ENCODE data around the gene CDKAL1. TPM values are rescaled to one million over a fixed set of nuclear protein-coding genes. Genes with fewer than 3 reads are reported as not detected.

The CDKAL1 gene
- total RNA-seq, 2 experiments from 2014 or later = 20.4 TPM

DNA sequence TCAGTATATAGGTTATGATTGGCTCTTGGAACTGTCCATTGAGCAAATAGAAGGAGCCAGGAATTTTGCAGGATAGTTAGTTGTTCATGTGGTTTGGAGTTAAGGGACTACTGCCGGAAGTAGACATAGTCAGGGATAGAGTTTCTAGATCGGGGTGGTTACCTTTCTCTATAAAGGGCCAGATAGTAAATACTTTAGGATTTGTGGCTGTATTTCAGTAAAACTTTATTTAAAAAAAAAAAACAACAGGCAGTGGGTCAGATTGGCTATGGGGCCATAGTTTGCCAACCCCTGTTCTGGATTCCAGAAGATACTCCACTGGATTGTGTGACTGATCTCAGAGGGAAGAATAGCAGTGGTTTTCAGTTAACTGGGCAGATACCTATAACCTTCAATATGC, 570.0 kb downstream of the CDKAL1 start:
- Mint-ChIP-seq H3K27ac (no peak overlapping the region), H3K36me3 (ENCODE audit: low read depth) (peaks cover 11% of the 10 kb centered on the region), H3K4me1 (ENCODE audit: low read depth) (peaks cover 4% of the 10 kb centered on the region), H3K27me3 (ENCODE audit: low read depth) (no peaks in the 10 kb centered on the region), H3K9me3 (no peaks in the 10 kb centered on the region), H3K4me3 (no peak overlapping the region)
- DNase-seq = no peak
- CTCF ChIA-PET = interaction anchor here (0.7 kb wide), 1 partner anchor 103 kb away, joined by 3 read pairs; no protein-coding TSS in a partner anchor
- intact Hi-C loops (cut with micrococcal nuclease) = no loop called here

DNA sequence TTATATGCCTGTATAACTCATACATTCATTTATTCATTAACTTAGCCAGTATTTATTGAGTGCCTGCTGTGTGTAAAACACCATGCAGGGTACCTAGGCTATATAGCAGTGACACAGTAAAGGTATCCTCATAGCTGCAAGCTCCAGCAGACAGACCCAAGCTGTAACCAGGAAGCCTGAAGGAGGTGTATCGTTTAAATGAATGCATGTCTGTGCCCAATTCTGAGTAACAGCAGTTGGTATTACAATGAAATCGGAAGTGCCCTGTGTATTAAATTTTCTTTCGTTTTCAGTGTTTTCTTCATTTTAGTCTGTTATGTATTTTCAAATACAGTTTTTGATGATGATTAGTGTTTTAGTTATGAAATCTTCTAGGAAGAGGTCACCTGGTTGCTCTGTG, 573.5 kb downstream of the CDKAL1 start:
- CTCF ChIA-PET = no interaction called here
- H3K27ac Mint-ChIP-seq = no peak overlapping the region
- intact Hi-C loops (cut with micrococcal nuclease) = no loop called here

GRCh38 chr6:21109391-21110178, 575.3 kb downstream of the CDKAL1 start:
- Mint-ChIP-seq H3K4me3 (no peak overlapping the region), H3K4me1 (ENCODE audit: low read depth) (no peaks in the 10 kb centered on the region), H3K27ac (no peak overlapping the region), H3K9me3 (no peaks in the 10 kb centered on the region), H3K36me3 (ENCODE audit: low read depth) (peaks cover 12% of the 10 kb centered on the region), H3K27me3 (ENCODE audit: low read depth) (no peaks in the 10 kb centered on the region)
- intact Hi-C loops (cut with micrococcal nuclease) = no loop called here
- DNase-seq = no peak
- CTCF ChIA-PET = no interaction called here

More for the DNA sequence above, 573.5 kb downstream of the CDKAL1 start:
- H3K4me3 Mint-ChIP-seq = no peak overlapping the region
- H3K36me3 Mint-ChIP-seq (ENCODE audit: low read depth) = peaks cover 11% of the 10 kb centered on the region
- H3K27me3 Mint-ChIP-seq (ENCODE audit: low read depth) = no peaks in the 10 kb centered on the region
- no peaks in the 10 kb centered on the region for H3K4me1 Mint-ChIP-seq (ENCODE audit: low read depth)
- no peaks in the 10 kb centered on the region for H3K9me3 Mint-ChIP-seq
- no peak for DNase-seq

DNA sequence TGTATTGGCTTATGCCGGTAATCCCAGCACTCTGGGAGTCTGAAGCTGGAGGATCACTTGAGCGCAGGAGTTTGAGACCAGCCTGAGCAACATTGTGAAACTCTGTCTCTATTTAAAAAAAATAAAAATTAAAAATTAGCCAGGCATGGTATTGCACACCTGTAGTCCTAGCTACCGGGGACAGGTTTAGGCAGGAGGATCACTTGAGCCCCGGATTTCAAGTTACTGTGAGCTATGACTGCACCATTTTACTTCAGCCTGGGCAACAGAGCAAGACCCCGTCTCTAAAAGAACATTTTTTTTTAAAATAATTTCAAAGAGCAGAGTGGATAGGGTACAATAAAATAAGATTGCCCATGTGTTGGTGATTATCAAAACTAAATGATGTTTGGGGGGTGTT, 576.4 kb downstream of the CDKAL1 start:
- Mint-ChIP-seq H3K36me3 (ENCODE audit: low read depth) (peaks cover 10% of the 10 kb centered on the region), H3K27me3 (ENCODE audit: low read depth) (no peaks in the 10 kb centered on the region), H3K4me1 (ENCODE audit: low read depth) (no peaks in the 10 kb centered on the region)

DNA sequence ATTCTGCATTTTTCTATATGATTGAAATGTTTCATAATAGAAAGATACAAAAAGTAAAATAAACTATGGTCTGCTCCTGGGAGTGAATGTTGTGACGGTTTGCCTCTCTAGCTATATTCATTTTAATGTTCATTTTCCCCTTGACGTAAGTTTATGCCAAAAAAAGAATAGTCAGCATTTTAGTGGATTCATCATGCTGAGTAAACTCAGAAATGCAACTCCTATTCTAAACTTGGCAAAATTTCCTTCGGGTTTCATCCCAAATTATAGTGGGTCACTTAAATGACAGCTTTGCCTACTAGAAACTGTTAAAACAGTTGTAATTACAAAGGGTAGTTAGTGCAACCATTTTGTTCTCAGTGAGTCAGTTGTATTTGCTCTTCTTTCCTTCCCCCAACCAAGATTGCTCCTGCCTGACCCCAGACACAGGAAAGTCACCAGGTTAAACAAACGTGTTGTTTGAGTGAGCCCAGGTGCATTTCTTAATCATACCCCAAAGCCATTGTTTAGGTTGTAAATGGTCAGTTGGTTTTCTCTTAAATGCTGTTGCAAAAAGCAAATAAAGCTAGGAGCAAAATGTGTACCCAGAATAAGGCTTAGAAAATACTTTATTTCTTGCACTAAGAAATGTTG, 577.0 kb downstream of the CDKAL1 start:
- no peak overlapping the region for H3K27ac Mint-ChIP-seq
- no peaks in the 10 kb centered on the region for H3K9me3 Mint-ChIP-seq
- H3K4me3 Mint-ChIP-seq = no peak overlapping the region
- DNase-seq = no peak
- H3K27me3 Mint-ChIP-seq (ENCODE audit: low read depth) = no peaks in the 10 kb centered on the region
- H3K36me3 Mint-ChIP-seq (ENCODE audit: low read depth) = peaks cover 10% of the 10 kb centered on the region
- H3K4me1 Mint-ChIP-seq (ENCODE audit: low read depth) = no peaks in the 10 kb centered on the region
- intact Hi-C loops (cut with micrococcal nuclease) = no loop called here
- CTCF ChIA-PET = no interaction called here

More for the DNA sequence above, 576.4 kb downstream of the CDKAL1 start:
- Mint-ChIP-seq H3K9me3 (no peaks in the 10 kb centered on the region), H3K27ac (no peak overlapping the region), H3K4me3 (no peak overlapping the region)
- no peak for DNase-seq
- CTCF ChIA-PET = no interaction called here
- intact Hi-C loops (cut with micrococcal nuclease) = no loop called here

DNA sequence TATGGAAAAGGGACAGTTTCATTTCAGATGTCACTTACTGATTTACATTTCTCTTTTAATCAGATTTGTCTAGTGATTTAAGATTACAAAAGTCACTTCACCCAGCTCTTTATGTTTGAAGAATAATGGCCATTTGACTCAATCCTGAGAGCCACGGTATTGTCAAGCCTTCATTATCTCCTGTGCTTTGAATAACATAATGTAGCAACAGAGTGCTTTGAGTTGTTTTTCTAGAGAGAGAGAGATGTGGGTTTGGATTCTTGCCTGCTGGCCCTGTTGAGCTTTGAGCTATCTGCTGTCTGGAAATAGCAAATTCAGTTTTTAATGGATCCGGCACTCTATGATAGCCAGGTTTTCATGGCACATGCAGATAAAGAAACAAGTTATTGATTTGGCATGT, 580.9 kb downstream of the CDKAL1 start:
- intact Hi-C loops (cut with micrococcal nuclease) = no loop called here
- DNase-seq = no peak
- H3K4me1 Mint-ChIP-seq (ENCODE audit: low read depth) = no peaks in the 10 kb centered on the region
- no peak overlapping the region for H3K4me3 Mint-ChIP-seq
- H3K9me3 Mint-ChIP-seq = no peaks in the 10 kb centered on the region
- H3K36me3 Mint-ChIP-seq (ENCODE audit: low read depth) = peaks cover 7% of the 10 kb centered on the region
- H3K27me3 Mint-ChIP-seq (ENCODE audit: low read depth) = no peaks in the 10 kb centered on the region
- H3K27ac Mint-ChIP-seq = no peak overlapping the region
- CTCF ChIA-PET = no interaction called here

DNA sequence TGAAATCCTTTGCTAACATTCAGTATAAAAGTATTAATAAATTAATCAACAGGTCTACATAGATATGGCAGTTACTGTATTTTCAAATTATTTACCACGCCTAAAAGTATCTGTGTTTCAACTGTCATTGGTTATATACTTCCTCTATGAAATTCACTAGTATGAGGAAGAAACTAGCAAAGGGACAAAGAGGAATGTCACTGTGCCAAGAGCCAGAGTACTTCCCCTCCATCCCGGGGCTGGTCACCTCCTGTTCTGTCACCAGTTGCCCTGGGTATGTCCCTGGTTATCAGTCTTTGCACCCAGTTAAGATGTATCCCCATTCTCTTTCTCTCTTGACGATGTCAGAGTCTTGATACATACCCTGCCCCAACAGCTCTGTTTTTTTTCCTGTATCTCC, 582.5 kb downstream of the CDKAL1 start:
- CTCF ChIA-PET = no interaction called here
- no peaks in the 10 kb centered on the region for H3K4me1 Mint-ChIP-seq (ENCODE audit: low read depth)
- H3K36me3 Mint-ChIP-seq (ENCODE audit: low read depth) = peaks cover 7% of the 10 kb centered on the region
- no peaks in the 10 kb centered on the region for H3K27me3 Mint-ChIP-seq (ENCODE audit: low read depth)
- H3K4me3 Mint-ChIP-seq = no peak overlapping the region
- H3K27ac Mint-ChIP-seq = no peak overlapping the region
- intact Hi-C loops (cut with micrococcal nuclease) = no loop called here
- no peak for DNase-seq
- no peaks in the 10 kb centered on the region for H3K9me3 Mint-ChIP-seq

- no peak overlapping the region for H3K27ac Mint-ChIP-seq
- no peaks in the 10 kb centered on the region for H3K27me3 Mint-ChIP-seq (ENCODE audit: low read depth)
- intact Hi-C loops (cut with micrococcal nuclease) = no loop called here
- H3K4me3 Mint-ChIP-seq = no peak overlapping the region
- CTCF ChIA-PET = interaction anchor here (0.5 kb wide), 1 partner anchor 25 kb away, joined by 3 read pairs; no protein-coding TSS in a partner anchor
- no peaks in the 10 kb centered on the region for H3K4me1 Mint-ChIP-seq (ENCODE audit: low read depth)
- peaks cover 4% of the 10 kb centered on the region for H3K36me3 Mint-ChIP-seq (ENCODE audit: low read depth)
- no peaks in the 10 kb centered on the region for H3K9me3 Mint-ChIP-seq
- no peak for DNase-seq
These were observed 584.0 kb downstream of the CDKAL1 start for GRCh38 chr6:21118216-21118780.

DNA sequence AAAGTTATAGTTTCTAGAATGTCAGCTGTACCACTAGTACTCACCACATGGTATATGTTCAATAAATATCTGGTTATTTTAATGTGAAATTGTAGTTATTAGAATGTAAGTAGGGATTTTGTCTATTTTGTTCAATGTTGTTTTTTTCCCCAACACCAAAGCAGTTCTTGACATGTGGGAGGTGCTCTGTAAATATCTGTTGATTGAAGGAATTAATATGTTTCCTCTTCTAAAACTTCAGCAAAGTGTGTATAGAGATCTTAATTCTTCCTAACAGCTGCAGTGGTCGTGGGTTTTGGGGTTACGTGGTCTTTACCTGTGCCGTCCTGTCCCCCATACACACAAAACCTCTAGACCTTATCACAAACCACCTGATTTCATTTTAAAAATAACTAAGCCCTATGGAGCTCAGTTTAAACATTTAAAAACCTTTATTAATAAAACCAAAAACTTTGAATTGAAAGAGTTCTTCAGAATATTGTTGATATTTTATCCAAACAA, 587.4 kb downstream of the CDKAL1 start:
- H3K27ac Mint-ChIP-seq = no peak overlapping the region
- peaks cover 2% of the 10 kb centered on the region for H3K36me3 Mint-ChIP-seq (ENCODE audit: low read depth)
- intact Hi-C loops (cut with micrococcal nuclease) = no loop called here
- no peaks in the 10 kb centered on the region for H3K9me3 Mint-ChIP-seq
- H3K4me3 Mint-ChIP-seq = no peak overlapping the region
- DNase-seq = no peak
- H3K27me3 Mint-ChIP-seq (ENCODE audit: low read depth) = no peaks in the 10 kb centered on the region
- no peaks in the 10 kb centered on the region for H3K4me1 Mint-ChIP-seq (ENCODE audit: low read depth)
- CTCF ChIA-PET = no interaction called here

DNA sequence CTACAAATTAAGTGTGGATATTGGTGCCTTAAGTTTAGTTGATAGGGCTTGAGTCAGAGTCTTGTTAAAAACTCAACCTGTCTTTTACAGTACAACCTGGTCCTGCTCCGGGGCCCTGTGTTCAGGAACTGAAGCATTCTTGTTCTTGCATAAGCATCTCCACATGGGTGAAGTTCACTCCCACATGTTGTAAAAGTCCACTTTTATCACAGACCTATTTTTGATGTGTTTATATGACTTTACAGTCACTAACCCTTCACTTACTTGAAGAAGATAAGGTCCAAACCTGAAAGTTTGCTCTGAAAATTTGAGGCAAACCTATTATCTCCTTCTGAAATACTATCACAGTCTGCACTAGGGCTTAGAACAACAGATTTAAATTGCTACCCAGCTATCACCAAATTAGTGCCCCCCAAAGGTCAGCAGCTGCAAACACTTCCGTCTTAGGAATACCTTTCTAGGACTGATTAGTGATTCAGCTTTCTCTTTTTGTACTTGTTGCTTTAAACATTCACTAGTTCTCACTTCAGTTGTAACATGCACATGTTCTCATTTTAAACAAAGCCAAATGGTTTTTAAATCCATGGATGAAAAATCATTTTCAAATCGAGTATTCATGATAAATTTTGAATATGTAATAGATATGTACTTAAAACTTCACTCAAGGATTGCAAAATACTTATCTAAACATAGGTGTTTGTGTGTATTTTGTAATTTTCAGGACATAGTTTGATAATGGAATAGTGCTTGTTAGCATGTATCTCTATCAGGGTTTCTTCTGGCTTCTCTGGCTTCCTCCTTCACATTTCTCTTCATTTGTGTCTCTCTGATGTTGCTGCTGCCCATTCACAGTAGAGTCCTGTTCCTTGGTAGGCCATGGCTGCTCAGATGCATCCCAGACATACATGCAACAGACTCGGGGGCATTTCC, 589.5 kb downstream of the CDKAL1 start:
- H3K27me3 Mint-ChIP-seq (ENCODE audit: low read depth) = no peaks in the 10 kb centered on the region
- intact Hi-C loops (cut with micrococcal nuclease) = no loop called here
- CTCF ChIA-PET = no interaction called here

GRCh38 chr6:21128601-21129000, 594.3 kb downstream of the CDKAL1 start:
- CTCF ChIA-PET = no interaction called here
- no peak for DNase-seq
- H3K36me3 Mint-ChIP-seq (ENCODE audit: low read depth) = no peaks in the 10 kb centered on the region
- H3K4me3 Mint-ChIP-seq = no peak overlapping the region
- no peaks in the 10 kb centered on the region for H3K9me3 Mint-ChIP-seq
- no peak overlapping the region for H3K27ac Mint-ChIP-seq
- intact Hi-C loops (cut with micrococcal nuclease) = no loop called here
- no peaks in the 10 kb centered on the region for H3K4me1 Mint-ChIP-seq (ENCODE audit: low read depth)
- H3K27me3 Mint-ChIP-seq (ENCODE audit: low read depth) = no peaks in the 10 kb centered on the region

More for the DNA sequence above, 589.5 kb downstream of the CDKAL1 start:
- H3K9me3 Mint-ChIP-seq = no peaks in the 10 kb centered on the region
- no peak for DNase-seq
- H3K36me3 Mint-ChIP-seq (ENCODE audit: low read depth) = peaks cover 2% of the 10 kb centered on the region
- no peaks in the 10 kb centered on the region for H3K4me1 Mint-ChIP-seq (ENCODE audit: low read depth)
- H3K27ac Mint-ChIP-seq = no peak overlapping the region
- H3K4me3 Mint-ChIP-seq = no peak overlapping the region

DNA sequence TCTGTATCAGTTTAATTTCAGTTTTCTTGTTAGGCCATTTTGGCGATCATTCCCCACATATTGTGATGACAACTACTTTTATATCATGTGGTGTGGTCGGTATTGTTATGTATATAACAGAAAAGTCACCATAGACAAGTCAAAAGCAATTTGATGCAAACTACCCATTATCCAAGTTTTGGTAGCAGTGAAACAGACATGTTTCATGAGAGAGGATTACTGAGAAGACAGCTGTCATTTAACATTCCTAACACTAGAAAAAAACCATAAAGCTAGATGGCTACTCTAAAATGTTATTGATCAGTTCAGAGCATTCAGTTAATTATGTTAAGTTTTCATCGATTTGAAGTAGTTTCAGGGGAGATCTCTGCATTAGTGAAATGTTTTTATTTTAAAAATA, 597.1 kb downstream of the CDKAL1 start:
- CTCF ChIA-PET = no interaction called here
- Mint-ChIP-seq H3K27ac (no peak overlapping the region), H3K9me3 (no peaks in the 10 kb centered on the region), H3K36me3 (ENCODE audit: low read depth) (no peaks in the 10 kb centered on the region), H3K4me1 (ENCODE audit: low read depth) (no peaks in the 10 kb centered on the region), H3K27me3 (ENCODE audit: low read depth) (no peaks in the 10 kb centered on the region), H3K4me3 (no peak overlapping the region)
- intact Hi-C loops (cut with micrococcal nuclease) = no loop called here
- no peak for DNase-seq
